C4-2B (cell line): ENCODE measurements around the gene SP2.
A peak's percentile ranks its signal among the peaks of the same experiment; 100 is the strongest.

Source experiments
- H3K27ac ChIP-seq: fragments of 450-650 bp; 2 replicates; pipeline ENCODE4 v1.5.1; 2017
- ZFX ChIP-seq: fragments of 450-650 bp; IDR thresholded peaks from 2 replicates; pipeline ENCODE4 v1.6.1; 2017
- TF ChIP-seq, protein P1 (sequence below): fragments of 450-650 bp; conservative IDR thresholded peaks from 2 replicates; pipeline ENCODE4 v1.5.1; 2017; ENCODE audit warnings: mild to moderate bottlenecking

The SP2 gene

GRCh38 chr17:47966079-47966519 is 70.1 kb downstream of the SP2 start:
- TF ChIP-seq, protein P1, sequence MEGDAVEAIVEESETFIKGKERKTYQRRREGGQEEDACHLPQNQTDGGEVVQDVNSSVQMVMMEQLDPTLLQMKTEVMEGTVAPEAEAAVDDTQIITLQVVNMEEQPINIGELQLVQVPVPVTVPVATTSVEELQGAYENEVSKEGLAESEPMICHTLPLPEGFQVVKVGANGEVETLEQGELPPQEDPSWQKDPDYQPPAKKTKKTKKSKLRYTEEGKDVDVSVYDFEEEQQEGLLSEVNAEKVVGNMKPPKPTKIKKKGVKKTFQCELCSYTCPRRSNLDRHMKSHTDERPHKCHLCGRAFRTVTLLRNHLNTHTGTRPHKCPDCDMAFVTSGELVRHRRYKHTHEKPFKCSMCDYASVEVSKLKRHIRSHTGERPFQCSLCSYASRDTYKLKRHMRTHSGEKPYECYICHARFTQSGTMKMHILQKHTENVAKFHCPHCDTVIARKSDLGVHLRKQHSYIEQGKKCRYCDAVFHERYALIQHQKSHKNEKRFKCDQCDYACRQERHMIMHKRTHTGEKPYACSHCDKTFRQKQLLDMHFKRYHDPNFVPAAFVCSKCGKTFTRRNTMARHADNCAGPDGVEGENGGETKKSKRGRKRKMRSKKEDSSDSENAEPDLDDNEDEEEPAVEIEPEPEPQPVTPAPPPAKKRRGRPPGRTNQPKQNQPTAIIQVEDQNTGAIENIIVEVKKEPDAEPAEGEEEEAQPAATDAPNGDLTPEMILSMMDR = no peak
- no peak for TF ChIP-seq ZFX
- H3K27ac ChIP-seq = no peak overlapping the region

DNA sequence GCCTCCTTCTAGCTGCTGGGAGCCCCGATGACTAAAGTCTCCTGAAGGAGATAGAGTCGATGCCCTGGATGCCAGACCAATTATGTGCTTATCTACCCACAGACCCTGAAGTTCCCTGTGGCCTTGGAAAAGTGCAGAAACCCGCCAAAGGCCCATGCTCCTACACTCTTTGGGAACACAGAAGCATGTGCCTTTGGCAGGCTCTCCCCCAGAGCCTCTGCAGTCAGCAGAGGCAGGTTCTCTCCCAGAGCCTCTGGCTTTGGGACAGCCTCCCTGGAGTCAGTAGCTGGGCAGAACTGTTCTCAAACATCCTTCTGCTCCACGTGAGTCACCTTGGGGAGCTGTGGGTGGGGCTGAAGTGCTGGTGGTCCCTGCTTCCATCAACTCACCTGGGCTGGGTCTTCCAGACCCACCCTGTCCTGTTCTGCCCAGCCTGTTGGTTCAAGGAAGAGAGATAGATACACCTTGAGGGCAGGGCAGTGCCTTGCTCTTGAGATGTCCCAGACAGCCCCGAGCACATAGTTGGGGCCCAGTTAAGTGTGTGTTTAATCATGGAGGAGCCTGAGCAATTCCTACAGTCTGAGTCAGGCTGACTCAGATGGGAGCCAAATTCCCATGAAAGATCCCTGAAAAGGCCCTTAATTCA is 71.7 kb downstream of the SP2 start:
- TF ChIP-seq, protein P1 = no peak
- no peak for TF ChIP-seq ZFX
- H3K27ac ChIP-seq = no peak overlapping the region

- no peak overlapping the region for H3K27ac ChIP-seq
- TF ChIP-seq, protein P1 = no peak
- no peak for TF ChIP-seq ZFX
Measured at GRCh38 chr17:47968836-47969235, 72.8 kb downstream of the SP2 start.

DNA sequence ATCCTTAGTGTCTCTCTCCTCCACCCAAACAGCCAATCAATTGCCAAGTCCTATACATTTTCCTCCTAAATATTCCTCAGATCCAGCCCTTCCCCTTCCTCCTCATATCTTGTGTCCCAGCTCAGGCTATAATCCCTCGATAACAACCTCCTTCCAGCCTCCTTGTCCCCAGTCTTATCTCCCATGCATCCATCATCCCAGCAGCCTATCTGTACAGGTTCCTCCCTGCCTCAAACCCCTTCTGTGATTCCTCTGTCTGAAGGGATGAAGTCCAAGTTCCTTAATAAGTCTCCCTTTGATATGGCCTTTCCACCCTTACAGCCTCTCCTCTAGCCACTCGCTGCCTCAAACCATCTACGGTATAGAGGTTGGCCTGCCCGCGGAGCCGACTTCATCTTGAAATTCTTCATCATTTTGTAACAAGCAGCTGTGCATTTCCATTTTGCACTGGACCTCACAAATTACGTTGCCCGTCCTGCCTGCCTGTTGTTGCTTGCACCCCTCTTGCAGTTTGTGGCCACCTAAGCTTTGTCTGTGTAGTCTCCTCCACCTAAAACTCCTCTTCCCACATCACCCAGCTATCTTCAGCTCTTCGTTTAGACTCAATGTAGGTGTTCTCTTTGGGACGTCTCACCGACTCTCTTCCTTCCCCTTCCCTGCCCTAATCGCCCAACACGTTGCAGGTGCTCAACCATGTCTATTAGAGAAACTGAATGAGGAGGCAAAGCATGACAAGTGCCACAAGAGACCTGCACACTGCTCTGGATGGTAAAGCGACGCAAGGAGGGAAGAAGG is 74.1 kb downstream of the SP2 start:
- TF ChIP-seq ZFX = no peak
- TF ChIP-seq, protein P1 = no peak
- H3K27ac ChIP-seq = peak overlapping the region; percentile 34

- TF ChIP-seq, protein P1 = peak; percentile 100
- no peak for TF ChIP-seq ZFX
- H3K27ac ChIP-seq = peak within 1 kb of the TSS; percentile 83
Measured at GRCh38 chr17:47970725-47971499, 74.9 kb downstream of the SP2 start, which contains the start of gene CDK5RAP3. Gene CDK5RAP3, plus strand, starts transcription at chr17:47971113. Its CDS starts 34 bp downstream, at chr17:47971147.

- no peak for TF ChIP-seq ZFX
- TF ChIP-seq, protein P1 = no peak
- no peak overlapping the region for H3K27ac ChIP-seq
Measured at GRCh38 chr17:47973541-47973940, 77.5 kb downstream of the SP2 start.
